Measurements from ENCODE around the gene SART3. TPM values are rescaled to one million over a fixed set of nuclear protein-coding genes. Genes with fewer than 3 reads are reported as not detected.
"Not testable (repeated sequence)": the region's sequence is repeated elsewhere in the genome, so short reads cannot be mapped to it uniquely, and the experiment has no call there.

SART3 gene
- total RNA-seq, 1 donor from 2014 or later = 24.9 TPM

- Histone ChIP-seq H3K9me3 (replicated peaks) (no peaks in the 10 kb centered on the region), H3K4me3 (peak within 1 kb of the TSS; percentile 89), H3K27me3 (ENCODE audit: low read depth) (no peaks in the 10 kb centered on the region), H3K4me1 (peaks cover 93% of the 10 kb centered on the region), H3K27ac (replicated peaks) (peak within 1 kb of the TSS; percentile 90), H3K36me3 (peaks cover 36% of the 10 kb centered on the region)
- peak; percentile 97 for DNase-seq
- intact Hi-C loops (cut with micrococcal nuclease) = no loop called here
- no peak for TF ChIP-seq CTCF (IDR thresholded peaks at IDR 0.05; ENCODE audit: borderline replicate concordance)
Observed at GRCh38 chr12:108562348-108563135, 1.6 kb upstream of the SART3 start, which contains the start of gene ISCU. ISCU (plus strand) TSS chr12:108562596; CDS start chr12:108562623, 27 bp downstream.

- Histone ChIP-seq H3K27ac (replicated peaks) (peak overlapping the region; percentile 90), H3K9me3 (replicated peaks) (no peaks in the 10 kb centered on the region), H3K36me3 (peaks cover 31% of the 10 kb centered on the region), H3K4me3 (peak overlapping the region; percentile 89), H3K4me1 (peaks cover 93% of the 10 kb centered on the region), H3K27me3 (ENCODE audit: low read depth) (no peaks in the 10 kb centered on the region)
- no peak for DNase-seq
- intact Hi-C loops (cut with micrococcal nuclease) = no loop called here
- no peak for TF ChIP-seq CTCF (IDR thresholded peaks at IDR 0.05; ENCODE audit: borderline replicate concordance)
Observed at GRCh38 chr12:108561852-108562347, 927 bp upstream of the SART3 start.

GRCh38 chr12:108560321-108560721 lies 652 bp downstream of the SART3 start:
- no peak for DNase-seq
- intact Hi-C loops (cut with micrococcal nuclease) = no loop called here
- TF ChIP-seq CTCF (IDR thresholded peaks at IDR 0.05; ENCODE audit: borderline replicate concordance) = no peak

GRCh38 chr12:108559748-108560147 lies 1.2 kb downstream of the SART3 start:
- intact Hi-C loops (cut with micrococcal nuclease) = no loop called here
- no peaks in the 10 kb centered on the region for H3K9me3 ChIP-seq (replicated peaks)
- peaks cover 92% of the 10 kb centered on the region for H3K4me1 ChIP-seq
- no peaks in the 10 kb centered on the region for H3K27me3 ChIP-seq (ENCODE audit: low read depth)
- no peak for TF ChIP-seq CTCF (IDR thresholded peaks at IDR 0.05; ENCODE audit: borderline replicate concordance)
- H3K4me3 ChIP-seq = peak overlapping the region; percentile 89
- no peak overlapping the region for H3K27ac ChIP-seq (replicated peaks)
- peaks cover 11% of the 10 kb centered on the region for H3K36me3 ChIP-seq
- DNase-seq = no peak

More at GRCh38 chr12:108560321-108560721, 652 bp downstream of the SART3 start:
- peak overlapping the region; percentile 90 for H3K27ac ChIP-seq (replicated peaks)
- no peaks in the 10 kb centered on the region for H3K27me3 ChIP-seq (ENCODE audit: low read depth)
- H3K36me3 ChIP-seq = peaks cover 17% of the 10 kb centered on the region
- H3K4me3 ChIP-seq = peak overlapping the region; percentile 89
- no peaks in the 10 kb centered on the region for H3K9me3 ChIP-seq (replicated peaks)
- peaks cover 93% of the 10 kb centered on the region for H3K4me1 ChIP-seq

GRCh38 chr12:108559007-108559655 lies 1.8 kb downstream of the SART3 start:
- Histone ChIP-seq H3K27ac (replicated peaks) (no peak overlapping the region), H3K36me3 (peaks cover 5% of the 10 kb centered on the region), H3K4me3 (peak overlapping the region; percentile 89), H3K4me1 (peaks cover 86% of the 10 kb centered on the region), H3K9me3 (replicated peaks) (no peaks in the 10 kb centered on the region), H3K27me3 (ENCODE audit: low read depth) (no peaks in the 10 kb centered on the region)
- DNase-seq = no peak
- intact Hi-C loops (cut with micrococcal nuclease) = no loop called here
- no peak for TF ChIP-seq CTCF (IDR thresholded peaks at IDR 0.05; ENCODE audit: borderline replicate concordance)

- H3K4me3 ChIP-seq; H3K27me3 ChIP-seq (ENCODE audit: low read depth); intact Hi-C loops (cut with micrococcal nuclease); H3K9me3 ChIP-seq (replicated peaks); DNase-seq; H3K36me3 ChIP-seq; H3K27ac ChIP-seq (replicated peaks): not testable (repeated sequence)
- peaks cover 86% of the 10 kb centered on the region for H3K4me1 ChIP-seq
Observed at GRCh38 chr12:108555383-108555782, 5.6 kb downstream of the SART3 start.
